ENCODE data around the gene MSI2.

DNA sequence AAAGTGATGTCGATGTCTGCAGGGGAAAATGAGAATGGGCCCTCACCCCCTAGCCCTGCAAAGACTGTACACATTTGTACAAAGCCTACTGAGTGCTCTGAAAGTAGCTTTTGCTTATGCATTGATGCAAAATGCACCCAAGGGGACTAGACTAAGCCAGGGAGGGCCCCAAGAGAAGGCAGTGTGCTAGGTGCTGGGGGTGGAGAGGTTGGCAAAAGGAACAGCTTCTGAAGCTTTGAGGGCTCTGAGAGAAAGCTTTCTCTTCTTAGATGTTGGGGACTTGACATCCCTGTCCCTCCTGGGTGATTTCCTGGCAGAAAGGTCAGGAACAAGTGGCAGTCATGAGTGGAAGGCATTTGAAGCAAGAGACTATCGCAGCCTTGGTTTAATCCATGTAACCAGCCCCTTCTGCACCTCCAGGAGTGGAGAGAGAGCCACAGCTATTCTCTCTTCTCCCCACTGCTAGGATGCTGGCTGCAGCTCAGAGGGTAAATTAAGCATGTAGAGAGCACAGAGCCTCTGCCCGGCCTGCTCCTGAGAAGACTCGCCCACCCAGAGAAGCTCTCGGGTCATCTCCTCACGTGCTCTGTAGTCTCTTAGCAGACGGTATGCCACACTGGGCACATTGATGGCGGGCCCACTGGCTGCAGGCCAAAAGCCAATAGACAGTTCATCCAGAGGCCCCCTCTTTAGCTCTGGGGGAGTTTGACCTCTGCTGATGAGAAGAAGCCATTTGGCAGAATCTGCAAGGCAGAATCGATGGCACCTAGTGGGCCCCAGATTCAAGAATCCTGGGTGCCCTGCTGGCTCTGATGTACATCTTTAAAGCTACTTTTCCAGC is 221.4 kb downstream of the MSI2 start:
- TF ChIP-seq EZH2phosphoT487 (IDR thresholded peaks at IDR 0.05; ENCODE audit: borderline replicate concordance, low read depth) (no peak), SMC3 (IDR thresholded peaks at IDR 0.05; ENCODE audit: low read depth, low read length) (no peak), MXI1 (IDR thresholded peaks at IDR 0.05; ENCODE audit: low read depth, low read length) (no peak), YY1 (IDR thresholded peaks at IDR 0.05; ENCODE audit: low read depth) (no peak), POLR2AphosphoS5 (IDR thresholded peaks at IDR 0.05; ENCODE audit: low read depth, low read length) (no peak), GABPA (IDR thresholded peaks at IDR 0.05; ENCODE audit: low read depth) (no peak), ELF1 (IDR thresholded peaks at IDR 0.05) (no peak), TCF12 (IDR thresholded peaks at IDR 0.05) (no peak), RXRA (IDR thresholded peaks at IDR 0.05; ENCODE audit: borderline replicate concordance, low read depth) (no peak)
- TF ChIP-seq, protein P1, sequence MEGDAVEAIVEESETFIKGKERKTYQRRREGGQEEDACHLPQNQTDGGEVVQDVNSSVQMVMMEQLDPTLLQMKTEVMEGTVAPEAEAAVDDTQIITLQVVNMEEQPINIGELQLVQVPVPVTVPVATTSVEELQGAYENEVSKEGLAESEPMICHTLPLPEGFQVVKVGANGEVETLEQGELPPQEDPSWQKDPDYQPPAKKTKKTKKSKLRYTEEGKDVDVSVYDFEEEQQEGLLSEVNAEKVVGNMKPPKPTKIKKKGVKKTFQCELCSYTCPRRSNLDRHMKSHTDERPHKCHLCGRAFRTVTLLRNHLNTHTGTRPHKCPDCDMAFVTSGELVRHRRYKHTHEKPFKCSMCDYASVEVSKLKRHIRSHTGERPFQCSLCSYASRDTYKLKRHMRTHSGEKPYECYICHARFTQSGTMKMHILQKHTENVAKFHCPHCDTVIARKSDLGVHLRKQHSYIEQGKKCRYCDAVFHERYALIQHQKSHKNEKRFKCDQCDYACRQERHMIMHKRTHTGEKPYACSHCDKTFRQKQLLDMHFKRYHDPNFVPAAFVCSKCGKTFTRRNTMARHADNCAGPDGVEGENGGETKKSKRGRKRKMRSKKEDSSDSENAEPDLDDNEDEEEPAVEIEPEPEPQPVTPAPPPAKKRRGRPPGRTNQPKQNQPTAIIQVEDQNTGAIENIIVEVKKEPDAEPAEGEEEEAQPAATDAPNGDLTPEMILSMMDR (IDR thresholded peaks at IDR 0.05): no peak
- TF ChIP-seq, protein P2, sequence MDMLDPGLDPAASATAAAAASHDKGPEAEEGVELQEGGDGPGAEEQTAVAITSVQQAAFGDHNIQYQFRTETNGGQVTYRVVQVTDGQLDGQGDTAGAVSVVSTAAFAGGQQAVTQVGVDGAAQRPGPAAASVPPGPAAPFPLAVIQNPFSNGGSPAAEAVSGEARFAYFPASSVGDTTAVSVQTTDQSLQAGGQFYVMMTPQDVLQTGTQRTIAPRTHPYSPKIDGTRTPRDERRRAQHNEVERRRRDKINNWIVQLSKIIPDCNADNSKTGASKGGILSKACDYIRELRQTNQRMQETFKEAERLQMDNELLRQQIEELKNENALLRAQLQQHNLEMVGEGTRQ (IDR thresholded peaks at IDR 0.05; ENCODE audit: borderline replicate concordance, low read depth, low read length): no peak
- TF ChIP-seq, protein P3, sequence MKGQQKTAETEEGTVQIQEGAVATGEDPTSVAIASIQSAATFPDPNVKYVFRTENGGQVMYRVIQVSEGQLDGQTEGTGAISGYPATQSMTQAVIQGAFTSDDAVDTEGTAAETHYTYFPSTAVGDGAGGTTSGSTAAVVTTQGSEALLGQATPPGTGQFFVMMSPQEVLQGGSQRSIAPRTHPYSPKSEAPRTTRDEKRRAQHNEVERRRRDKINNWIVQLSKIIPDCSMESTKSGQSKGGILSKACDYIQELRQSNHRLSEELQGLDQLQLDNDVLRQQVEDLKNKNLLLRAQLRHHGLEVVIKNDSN (IDR thresholded peaks at IDR 0.05; ENCODE audit: borderline replicate concordance, low read depth): no peak
- TF ChIP-seq, protein P4, sequence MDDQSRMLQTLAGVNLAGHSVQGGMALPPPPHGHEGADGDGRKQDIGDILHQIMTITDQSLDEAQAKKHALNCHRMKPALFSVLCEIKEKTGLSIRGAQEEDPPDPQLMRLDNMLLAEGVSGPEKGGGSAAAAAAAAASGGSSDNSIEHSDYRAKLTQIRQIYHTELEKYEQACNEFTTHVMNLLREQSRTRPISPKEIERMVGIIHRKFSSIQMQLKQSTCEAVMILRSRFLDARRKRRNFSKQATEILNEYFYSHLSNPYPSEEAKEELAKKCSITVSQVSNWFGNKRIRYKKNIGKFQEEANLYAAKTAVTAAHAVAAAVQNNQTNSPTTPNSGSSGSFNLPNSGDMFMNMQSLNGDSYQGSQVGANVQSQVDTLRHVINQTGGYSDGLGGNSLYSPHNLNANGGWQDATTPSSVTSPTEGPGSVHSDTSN (IDR thresholded peaks at IDR 0.05): no peak
